Testis (tissue), 3 donors: ENCODE results near the gene IGF1R. TPM values are rescaled to one million over a fixed set of nuclear protein-coding genes. Genes with fewer than 3 reads are reported as not detected.

Experiments
- DNase-seq: peaks from one replicate; pipeline ENCODE4 v3.0.0-alpha.2; 2019
- H3K27ac ChIP-seq, 2 donors: fragments of 200-600 bp; sonication (generic); one replicate each; pipeline ENCODE4 v1.5.1; 2019
- H3K27me3 ChIP-seq: fragments of 200-600 bp; sonication (generic); one replicate; pipeline ENCODE4 v1.5.1; 2019
- H3K36me3 ChIP-seq: fragments of 200-600 bp; sonication (generic); one replicate; pipeline ENCODE4 v1.5.1; 2017; ENCODE audit warnings: low read depth; ENCODE audit errors: missing control alignments
- H3K4me1 ChIP-seq: fragments of 200-600 bp; sonication (generic); one replicate; pipeline ENCODE4 v1.5.1; 2019
- H3K4me3 ChIP-seq, 2 donors: fragments of 200-600 bp; sonication (generic); one replicate each; pipeline ENCODE4 v1.5.1; 2017 to 2019
- H3K9me3 ChIP-seq: fragments of 200-600 bp; sonication (generic); one replicate; pipeline ENCODE4 v1.5.1; 2017
- CTCF ChIP-seq, 3 experiments: fragments of 450-650 bp in 2 of 3; fragments of 200-600 bp in 1 of 3; sonication (generic) in 1 of 3; IDR thresholded peaks; one replicate each; pipeline ENCODE4 v1.5.1; 2016 to 2019; ENCODE audit warnings: antibody characterized with exemption in 3 of 3, mild to moderate bottlenecking in 2 of 3, moderate library complexity in 1 of 3
- POLR2A ChIP-seq: fragments of 450-650 bp; IDR thresholded peaks from one replicate; pipeline ENCODE4 v1.6.1; 2017; ENCODE audit warnings: antibody characterized with exemption, mild to moderate bottlenecking, moderate library complexity
- WGBS, 2 donors: methylation state at CpG; one replicate each; pipeline ENCODE4 v1.1.5; 2018; 5-methylcytosine and 5-hydroxymethylcytosine counted together
- intact Hi-C: fragments of 100-400 bp; cut with DNase I; formaldehyde crosslinking; loops from one replicate; pipeline ENCODE4 v1.15.1; 2023; ENCODE audit warnings: low total_unique reads
- polyA plus RNA-seq: library from polyadenylated mRNA; stranded (reverse); fragments of 350-450 nt; fragmentation: Illumina TruSeq; extraction: RNeasy Lipid Tissue Mini Kit (QIAGEN cat#74804); gene quantifications from one replicate; pipeline ENCODE4 v1.2.3, GENCODE V29; 2014; ENCODE audit warnings: low read depth, low replicate concordance; ENCODE audit not compliant: insufficient read depth
- total RNA-seq, 2 donors: library from RNA; depleted of rRNA; stranded (reverse); fragments of >200 nt; gene quantifications; one replicate each; pipeline ENCODE4 v1.2.3, GENCODE V29; 2016

The IGF1R gene
- total and polyA plus RNA-seq, 3 donors from 2014 or later = 25.8 to 172 (median 157) TPM

DNA sequence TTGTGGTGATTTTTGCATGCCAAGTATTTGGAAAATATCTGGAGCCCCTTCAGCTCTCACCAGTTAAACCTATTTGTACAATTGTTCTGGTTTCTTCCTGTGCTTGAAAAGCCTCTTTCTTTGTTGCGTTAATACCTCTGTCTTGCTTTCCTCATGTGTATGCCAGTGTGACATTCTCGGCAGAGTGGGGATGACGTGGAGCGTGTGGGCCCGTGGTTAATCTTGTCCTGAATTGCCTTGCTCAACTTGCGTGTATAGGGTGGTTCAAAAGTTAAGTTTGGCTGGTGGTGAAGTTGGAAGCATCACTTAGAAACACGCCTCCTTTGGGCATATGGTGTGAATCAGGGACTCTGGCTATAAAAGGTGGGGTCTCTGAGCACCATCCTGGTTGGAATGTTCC lies 67.1 kb downstream of the IGF1R start:
- 68 to 79% methylated on average over 7 of the region's 7 CpGs for WGBS, 2 donors
- Histone ChIP-seq H3K36me3 (no peaks in the 10 kb centered on the region), H3K27me3 (no peaks in the 10 kb centered on the region), H3K9me3 (no peaks in the 10 kb centered on the region), H3K4me1 (peaks cover 22% of the 10 kb centered on the region), H3K27ac (no peak overlapping the region), H3K4me3 (no peak overlapping the region)
- no peak for TF ChIP-seq POLR2A
- TF ChIP-seq CTCF (IDR thresholded peaks at IDR 0.05) = no peak
- intact Hi-C loops = no loop called here
- no peak for DNase-seq

DNA sequence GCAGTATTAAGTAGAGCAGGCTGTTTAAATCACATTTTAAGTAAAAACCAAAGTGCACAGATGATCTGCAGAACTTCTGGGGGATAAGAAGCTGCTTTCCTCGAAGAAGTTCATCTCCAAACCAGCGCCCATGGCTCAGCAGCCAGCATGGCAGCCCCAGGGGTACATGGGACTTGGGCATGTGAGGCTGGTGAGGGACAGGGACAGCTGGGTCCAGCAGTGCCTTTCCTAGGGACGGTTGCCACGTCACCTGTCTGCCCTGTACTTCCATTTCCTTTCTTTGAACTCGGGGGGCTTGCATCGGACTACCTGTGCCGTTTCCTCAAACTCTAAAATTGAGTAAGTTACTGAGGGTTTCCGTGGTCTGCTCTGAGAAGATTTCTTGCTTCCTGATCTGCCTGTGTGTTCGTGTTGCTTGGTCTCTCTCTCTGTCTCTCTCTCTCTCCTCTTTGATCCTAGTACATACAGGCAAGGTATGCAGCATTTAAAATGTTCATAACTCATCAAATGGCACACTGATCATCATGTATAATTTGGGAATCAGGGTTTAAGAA lies 67.6 kb downstream of the IGF1R start:
- no peaks in the 10 kb centered on the region for H3K36me3 ChIP-seq
- no peak overlapping the region for H3K27ac ChIP-seq
- TF ChIP-seq POLR2A = no peak
- no peak for TF ChIP-seq CTCF (IDR thresholded peaks at IDR 0.05)
- peaks cover 22% of the 10 kb centered on the region for H3K4me1 ChIP-seq
- H3K4me3 ChIP-seq = no peak overlapping the region
- WGBS, 2 donors = 83 to 87% methylated on average over 9 of the region's 9 CpGs
- DNase-seq = no peak
- H3K27me3 ChIP-seq = no peaks in the 10 kb centered on the region
- no peaks in the 10 kb centered on the region for H3K9me3 ChIP-seq
- intact Hi-C loops = no loop called here

- Histone ChIP-seq H3K36me3 (no peaks in the 10 kb centered on the region), H3K4me1 (peaks cover 22% of the 10 kb centered on the region), H3K9me3 (no peaks in the 10 kb centered on the region), H3K4me3 (no peak overlapping the region), H3K27ac (no peak overlapping the region), H3K27me3 (no peaks in the 10 kb centered on the region)
- 91 to 93% methylated on average over 5 of the region's 5 CpGs for WGBS, 2 donors
- TF ChIP-seq POLR2A = no peak
- TF ChIP-seq CTCF (IDR thresholded peaks at IDR 0.05) = no peak
- intact Hi-C loops = no loop called here
- DNase-seq = no peak
These were observed 69.0 kb downstream of the IGF1R start for GRCh38 chr15:98717371-98717770.

GRCh38 chr15:98717942-98718341 lies 69.6 kb downstream of the IGF1R start:
- Histone ChIP-seq H3K4me1 (peaks cover 22% of the 10 kb centered on the region), H3K9me3 (no peaks in the 10 kb centered on the region), H3K27ac (no peak overlapping the region), H3K4me3 (no peak overlapping the region), H3K27me3 (no peaks in the 10 kb centered on the region), H3K36me3 (no peaks in the 10 kb centered on the region)
- TF ChIP-seq CTCF (IDR thresholded peaks at IDR 0.05) (no peak), POLR2A (no peak)
- intact Hi-C loops = no loop called here
- WGBS, 2 donors = 76 to 85% methylated on average over 11 of the region's 11 CpGs
- DNase-seq = no peak

- WGBS, 2 donors = 46 to 51% methylated on average over 8 to 10 of the region's 10 CpGs
- intact Hi-C loops = no loop called here
- Histone ChIP-seq H3K27ac (no peak overlapping the region), H3K4me1 (peaks cover 22% of the 10 kb centered on the region), H3K36me3 (no peaks in the 10 kb centered on the region), H3K27me3 (no peaks in the 10 kb centered on the region), H3K4me3 (no peak overlapping the region), H3K9me3 (no peaks in the 10 kb centered on the region)
- no peak for DNase-seq
- no peak for TF ChIP-seq POLR2A
- TF ChIP-seq CTCF (IDR thresholded peaks at IDR 0.05) = no peak
These were observed 70.2 kb downstream of the IGF1R start for GRCh38 chr15:98718426-98719136.
